GM19397 (cell line): ENCODE results near the gene IRF2.

ENCODE experiments used
- ATAC-seq: cut with Tn5 transposase; IDR thresholded peaks from one replicate; pipeline ENCODE4 v1.9.1; 2021; ENCODE audit warnings: mild to moderate bottlenecking, moderate library complexity; ENCODE audit not compliant: unreplicated experiment

Gene IRF2

GRCh38 chr4:184451726-184452125 is 22.6 kb downstream of the IRF2 start:
- ATAC-seq, result no peak

GRCh38 chr4:184450743-184451535 is 23.4 kb downstream of the IRF2 start:
- ATAC-seq, result no peak

- ATAC-seq, result no peak
Observed at GRCh38 chr4:184450045-184450444, 24.3 kb downstream of the IRF2 start.

- peak; percentile 40 for ATAC-seq
Observed at GRCh38 chr4:184448821-184449220, 25.5 kb downstream of the IRF2 start.

GRCh38 chr4:184448141-184448540 is 26.2 kb downstream of the IRF2 start:
- no peak for ATAC-seq

- ATAC-seq, result no peak
Observed at GRCh38 chr4:184447664-184448063, 26.7 kb downstream of the IRF2 start.

GRCh38 chr4:184446132-184446658 is 28.2 kb downstream of the IRF2 start:
- ATAC-seq, result no peak

GRCh38 chr4:184444953-184445309 is 29.4 kb downstream of the IRF2 start:
- ATAC-seq, result peak; percentile 57

GRCh38 chr4:184444215-184444952 is 30.0 kb downstream of the IRF2 start:
- ATAC-seq, result no peak

- ATAC-seq, result no peak
Observed at GRCh38 chr4:184443318-184443717, 31.0 kb downstream of the IRF2 start.

- ATAC-seq, result no peak
Observed at GRCh38 chr4:184442314-184442635, 32.1 kb downstream of the IRF2 start.

- ATAC-seq, result no peak
Observed at GRCh38 chr4:184441461-184442313, 32.7 kb downstream of the IRF2 start.

- ATAC-seq, result no peak
Observed at GRCh38 chr4:184440595-184441358, 33.6 kb downstream of the IRF2 start.

- no peak for ATAC-seq
Observed at GRCh38 chr4:184439856-184440594, 34.3 kb downstream of the IRF2 start.

- ATAC-seq, result no peak
Observed at GRCh38 chr4:184439386-184439785, 35.0 kb downstream of the IRF2 start.

- no peak for ATAC-seq
Observed at GRCh38 chr4:184438375-184438774, 36.0 kb downstream of the IRF2 start.

GRCh38 chr4:184437565-184438265 is 36.6 kb downstream of the IRF2 start:
- ATAC-seq, result no peak

- no peak for ATAC-seq
Observed at GRCh38 chr4:184434501-184435066, 39.8 kb downstream of the IRF2 start.

GRCh38 chr4:184434021-184434420 is 40.3 kb downstream of the IRF2 start:
- no peak for ATAC-seq
